Thymus (tissue), 11 donors: Measurements from ENCODE around the gene PILRA. TPM values are rescaled to one million over a fixed set of nuclear protein-coding genes. Genes with fewer than 3 reads are reported as not detected.

Experiments used
- DNase-seq, 9 donors: peaks; one replicate each; pipeline ENCODE4 v3.0.0-alpha.2; 2013; ENCODE audit warnings: low spot score in 9 of 9, low read depth in 6 of 9, missing footprints in 1 of 9
- H3K27ac ChIP-seq, 2 donors: one replicate each; pipeline ENCODE4 v1.5.1; 2013; ENCODE audit warnings: control low read depth in 1 of 2, low read depth in 1 of 2, low read length in 1 of 2, mild to moderate bottlenecking in 1 of 2, moderate library complexity in 1 of 2
- H3K27me3 ChIP-seq, 2 donors: one replicate each; pipeline ENCODE4 v1.5.1; 2013; ENCODE audit warnings: low read length in 1 of 2; ENCODE audit not compliant: control insufficient read depth in 2 of 2, insufficient read depth in 1 of 2
- H3K36me3 ChIP-seq, 2 donors: one replicate each; pipeline ENCODE4 v1.5.1; 2013; ENCODE audit warnings: low read length in 1 of 2, mild to moderate bottlenecking in 1 of 2, moderate library complexity in 1 of 2; ENCODE audit not compliant: control insufficient read depth in 2 of 2, insufficient read depth in 2 of 2
- H3K4me1 ChIP-seq, 2 donors: one replicate each; pipeline ENCODE4 v1.5.1; 2013; ENCODE audit warnings: low read length in 2 of 2; ENCODE audit not compliant: control insufficient read depth in 2 of 2, insufficient read depth in 2 of 2
- H3K4me3 ChIP-seq, 2 donors: one replicate each; pipeline ENCODE4 v1.5.1; 2013; ENCODE audit warnings: low read length in 2 of 2, control low read depth in 1 of 2, mild to moderate bottlenecking in 1 of 2
- H3K9me3 ChIP-seq, 2 donors: one replicate each; pipeline ENCODE4 v1.5.1; 2013; ENCODE audit warnings: low read length in 1 of 2, mild to moderate bottlenecking in 1 of 2; ENCODE audit not compliant: control insufficient read depth in 2 of 2, insufficient read depth in 1 of 2
- WGBS: extraction: QIAGEN DNeasy Blood & Tissue Kit; methylation state at CpG from one replicate; pipeline ENCODE4 v1.1.7; 2013; 5-methylcytosine and 5-hydroxymethylcytosine counted together
- polyA plus RNA-seq: library from polyadenylated mRNA; stranded (reverse); fragments of 200-250 nt; gene quantifications from one replicate; pipeline ENCODE4 v1.2.3, GENCODE V29; 2013
- total RNA-seq: library from RNA; stranded (reverse); fragments of 120-200 nt; gene quantifications from one replicate; pipeline ENCODE4 v1.2.4, GENCODE V29; 2013
- donor health status: healthy.

The PILRA gene
- total and polyA plus RNA-seq, 2 donors, result 4.6 to 12.2 TPM

GRCh38 chr7:100407285-100408180 lies 34.2 kb downstream of the PILRA start:
- Histone ChIP-seq H3K4me3 (no peak overlapping the region), H3K36me3 (no peaks in the 10 kb centered on the region), H3K9me3 (no peaks in the 10 kb centered on the region), H3K27me3 (no peaks in the 10 kb centered on the region), H3K4me1 (peaks cover 2 to 14% of the 10 kb centered on the region in 2 donors), H3K27ac (peak overlapping the region in 1 of 2 donors; percentile 13)
- 62% methylated on average over 12 of the region's 12 CpGs for WGBS
- peak in 8 of 9 donors; percentile 29 to 84 (median 52) for DNase-seq

DNA sequence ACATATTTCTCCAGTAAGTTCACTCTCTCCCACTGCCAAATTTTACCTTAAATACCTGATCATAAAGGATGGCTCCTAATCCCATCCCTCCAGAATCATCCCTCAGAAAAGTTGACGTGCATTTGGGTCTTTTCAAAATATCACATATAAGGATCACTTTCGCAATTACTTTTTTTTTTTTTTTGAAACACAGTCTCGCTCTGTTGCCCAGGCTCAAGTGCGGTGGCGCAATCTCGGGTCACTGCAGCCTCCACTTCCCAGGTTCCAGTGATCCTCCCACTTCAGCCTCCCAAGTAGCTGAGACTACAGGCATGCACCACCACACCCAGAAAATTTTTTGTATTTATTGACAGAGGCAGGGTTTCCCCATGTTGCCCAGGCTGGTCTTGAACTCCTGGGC lies 37.8 kb downstream of the PILRA start:
- H3K36me3 ChIP-seq, result no peaks in the 10 kb centered on the region
- DNase-seq, result no peak
- 97% methylated on average over 6 of the region's 6 CpGs for WGBS

GRCh38 chr7:100413346-100413745 lies 40.1 kb downstream of the PILRA start:
- H3K4me3 ChIP-seq, result no peak overlapping the region
- no peaks in the 10 kb centered on the region for H3K36me3 ChIP-seq
- peaks cover 0 to 9% of the 10 kb centered on the region in 2 donors for H3K4me1 ChIP-seq
- H3K27ac ChIP-seq, result no peak overlapping the region
- H3K9me3 ChIP-seq, result no peaks in the 10 kb centered on the region
- no peak for DNase-seq
- H3K27me3 ChIP-seq, result no peaks in the 10 kb centered on the region

More for the DNA sequence above, 37.8 kb downstream of the PILRA start:
- no peak overlapping the region for H3K4me3 ChIP-seq
- H3K9me3 ChIP-seq, result no peaks in the 10 kb centered on the region
- peaks cover 2 to 16% of the 10 kb centered on the region in 2 donors for H3K4me1 ChIP-seq
- no peak overlapping the region for H3K27ac ChIP-seq
- H3K27me3 ChIP-seq, result no peaks in the 10 kb centered on the region

GRCh38 chr7:100413889-100414288 lies 40.6 kb downstream of the PILRA start:
- H3K9me3 ChIP-seq, result no peaks in the 10 kb centered on the region
- no peaks in the 10 kb centered on the region for H3K27me3 ChIP-seq
- DNase-seq, result no peak
- no peak overlapping the region for H3K4me3 ChIP-seq
- no peaks in the 10 kb centered on the region for H3K36me3 ChIP-seq
- H3K4me1 ChIP-seq, result peaks cover 0 to 4% of the 10 kb centered on the region in 2 donors
- WGBS, result 71% methylated on average over 1 of the region's 1 CpG
- H3K27ac ChIP-seq, result no peak overlapping the region

GRCh38 chr7:100415448-100415847 lies 42.2 kb downstream of the PILRA start:
- Histone ChIP-seq H3K27me3 (no peaks in the 10 kb centered on the region), H3K36me3 (no peaks in the 10 kb centered on the region), H3K4me3 (no peak overlapping the region), H3K9me3 (no peaks in the 10 kb centered on the region), H3K4me1 (peaks cover 0 to 2% of the 10 kb centered on the region in 2 donors), H3K27ac (no peak overlapping the region)
- no peak for DNase-seq
- WGBS, result 98% methylated on average over 5 of the region's 5 CpGs

DNA sequence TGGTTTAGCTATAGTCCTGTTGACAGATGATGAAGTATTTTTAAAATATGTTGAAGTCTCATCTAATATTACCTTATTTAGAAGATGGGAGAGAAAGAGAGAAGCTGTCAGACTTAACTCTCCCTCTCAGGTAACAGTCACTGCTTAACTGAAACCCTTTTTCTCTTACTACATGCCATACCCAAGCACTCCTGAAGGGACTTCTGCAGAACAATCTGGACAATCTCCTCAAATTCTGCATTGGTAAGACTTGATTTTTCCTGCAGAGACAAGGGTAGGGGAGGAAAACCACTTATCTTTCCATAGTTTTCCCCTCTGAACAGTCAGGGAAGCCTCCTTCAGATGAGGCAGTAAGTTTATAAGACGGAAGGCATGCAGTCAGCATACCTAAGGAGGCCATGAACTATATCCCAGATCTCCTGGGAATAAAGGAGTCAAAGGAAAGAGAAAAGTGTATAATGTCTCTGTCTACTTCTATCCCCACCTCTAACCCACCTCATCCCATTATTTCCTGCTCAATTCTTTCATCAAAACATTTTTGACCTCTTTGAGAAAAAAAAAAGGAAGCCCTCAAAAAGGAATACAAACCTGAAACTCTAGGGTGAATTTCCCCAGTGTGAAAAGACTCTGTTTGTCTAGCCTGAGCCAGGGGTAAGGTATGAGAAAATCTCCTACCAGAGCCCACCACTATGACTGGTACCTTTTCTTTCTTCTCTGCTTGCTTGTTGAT lies 45.8 kb downstream of the PILRA start:
- Histone ChIP-seq H3K9me3 (no peaks in the 10 kb centered on the region), H3K4me3 (no peak overlapping the region), H3K27me3 (no peaks in the 10 kb centered on the region), H3K4me1 (no peaks in the 10 kb centered on the region), H3K36me3 (no peaks in the 10 kb centered on the region), H3K27ac (no peak overlapping the region)
- WGBS, result 98% methylated on average over 1 of the region's 1 CpG
- no peak for DNase-seq

DNA sequence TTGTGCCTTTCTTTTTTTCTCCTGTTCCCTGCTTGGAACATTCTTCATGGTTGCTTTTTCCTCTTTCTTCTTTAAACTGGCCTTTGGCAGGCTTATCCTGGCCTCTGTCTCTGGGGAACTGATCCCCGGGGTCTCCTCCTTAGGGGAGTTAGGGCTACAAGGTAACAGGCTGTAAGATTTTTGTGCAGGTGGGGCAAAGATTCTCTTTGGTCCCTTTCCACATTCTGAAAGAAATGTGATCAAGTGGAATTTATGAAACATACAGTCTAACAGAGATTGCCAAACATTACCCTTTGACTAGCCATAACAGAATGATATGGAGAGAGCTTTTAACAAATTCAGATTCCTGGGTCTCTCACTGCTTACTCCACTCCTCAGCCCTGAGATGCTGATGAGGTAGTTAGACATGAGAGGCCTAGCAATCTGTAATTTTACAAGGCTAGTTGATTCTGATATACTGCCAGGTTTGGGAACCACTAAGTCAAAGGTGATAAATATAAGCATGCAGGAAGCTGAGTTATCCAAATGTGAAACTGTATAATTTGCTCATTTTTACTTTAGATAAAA lies 46.5 kb downstream of the PILRA start:
- Histone ChIP-seq H3K9me3 (no peaks in the 10 kb centered on the region), H3K4me3 (no peak overlapping the region), H3K4me1 (no peaks in the 10 kb centered on the region), H3K27me3 (no peaks in the 10 kb centered on the region), H3K36me3 (no peaks in the 10 kb centered on the region), H3K27ac (no peak overlapping the region)
- DNase-seq, result no peak
- WGBS, result 94% methylated on average over 1 of the region's 1 CpG

DNA sequence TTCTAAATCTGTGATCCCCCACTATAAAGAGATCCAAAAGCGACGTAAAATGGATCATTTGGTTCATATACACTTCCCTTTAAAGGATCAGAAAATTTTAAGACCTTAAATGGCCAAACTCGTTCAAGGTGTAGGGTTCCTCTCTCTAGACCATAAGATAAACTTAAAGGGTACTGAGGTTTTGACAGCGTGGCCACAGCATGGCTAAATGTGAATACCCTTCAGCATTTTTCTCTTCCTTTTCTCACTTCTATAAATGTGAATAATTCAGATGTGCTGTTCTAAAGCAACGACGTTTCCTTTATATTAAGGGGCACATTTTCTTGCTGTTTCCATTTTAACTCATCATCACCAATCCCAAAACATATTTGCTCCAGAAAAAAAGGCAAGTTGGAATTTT lies 50.0 kb downstream of the PILRA start:
- no peak overlapping the region for H3K27ac ChIP-seq
- 87% methylated on average over 6 of the region's 6 CpGs for WGBS
- H3K36me3 ChIP-seq, result no peaks in the 10 kb centered on the region
- no peak overlapping the region for H3K4me3 ChIP-seq
- no peaks in the 10 kb centered on the region for H3K27me3 ChIP-seq
- H3K9me3 ChIP-seq, result peaks cover 2 to 9% of the 10 kb centered on the region in 2 donors
- peaks cover 0 to 5% of the 10 kb centered on the region in 2 donors for H3K4me1 ChIP-seq
- no peak for DNase-seq

- no peaks in the 10 kb centered on the region for H3K36me3 ChIP-seq
Observed at GRCh38 chr7:100425347-100425746, 52.1 kb downstream of the PILRA start.

More at GRCh38 chr7:100425347-100425746, 52.1 kb downstream of the PILRA start:
- H3K4me3 ChIP-seq, result no peak overlapping the region
- peaks cover 2 to 9% of the 10 kb centered on the region in 2 donors for H3K9me3 ChIP-seq
- 35% methylated on average over 1 of the region's 1 CpG for WGBS
- no peak for DNase-seq
- H3K4me1 ChIP-seq, result peaks cover 0 to 6% of the 10 kb centered on the region in 2 donors
- no peaks in the 10 kb centered on the region for H3K27me3 ChIP-seq
- H3K27ac ChIP-seq, result no peak overlapping the region
